HG03025 (cell line): ENCODE results near the gene HINFP.
"Not testable (repeated sequence)": the region's sequence is repeated elsewhere in the genome, so short reads cannot be mapped to it uniquely, and the experiment has no call there.

Experiments
- ATAC-seq: cut with Tn5 transposase; IDR thresholded peaks from one replicate; pipeline ENCODE4 v1.9.1; 2021; ENCODE audit warnings: mild to moderate bottlenecking, moderate library complexity; ENCODE audit not compliant: unreplicated experiment, low FRiP score

HINFP gene

GRCh38 chr11:119116601-119117000 lies 4.8 kb upstream of the HINFP start:
- ATAC-seq = no peak

GRCh38 chr11:119117004-119117706 lies 4.2 kb upstream of the HINFP start:
- ATAC-seq = no peak

- ATAC-seq = no peak
These were observed 3.2 kb upstream of the HINFP start for GRCh38 chr11:119118227-119118626.

- no peak for ATAC-seq
These were observed 2.4 kb upstream of the HINFP start for GRCh38 chr11:119118946-119119345.

- no peak for ATAC-seq
These were observed 757 bp upstream of the HINFP start for GRCh38 chr11:119120639-119121007.

- ATAC-seq = peak; percentile 18
These were observed 388 bp downstream of the HINFP start for GRCh38 chr11:119121811-119122124.

GRCh38 chr11:119125821-119126220 lies 4.4 kb downstream of the HINFP start:
- ATAC-seq = no peak

- ATAC-seq = no peak
These were observed 5.4 kb downstream of the HINFP start for GRCh38 chr11:119126675-119127268.

- ATAC-seq = no peak
These were observed 9.3 kb downstream of the HINFP start for GRCh38 chr11:119130662-119131061.

GRCh38 chr11:119134389-119134978 lies 13.1 kb downstream of the HINFP start:
- ATAC-seq = no peak

- ATAC-seq = not testable (repeated sequence)
These were observed 17.9 kb downstream of the HINFP start for GRCh38 chr11:119139276-119139675.

GRCh38 chr11:119144825-119145486 lies 23.6 kb downstream of the HINFP start:
- ATAC-seq = no peak

- no peak for ATAC-seq
These were observed 24.2 kb downstream of the HINFP start for GRCh38 chr11:119145551-119145950.

- no peak for ATAC-seq
These were observed 26.4 kb downstream of the HINFP start for GRCh38 chr11:119147604-119148333.

- no peak for ATAC-seq
These were observed 27.3 kb downstream of the HINFP start for GRCh38 chr11:119148720-119149017.

GRCh38 chr11:119149018-119149785 lies 27.8 kb downstream of the HINFP start, which contains the start of gene ABCG4:
ABCG4 (plus strand) TSS chr11:119149052; CDS start chr11:119149966, 914 bp downstream.
- ATAC-seq = no peak

GRCh38 chr11:119149786-119150275 lies 28.5 kb downstream of the HINFP start:
- no peak for ATAC-seq

- no peak for ATAC-seq
These were observed 30.7 kb downstream of the HINFP start for GRCh38 chr11:119152043-119152442.

GRCh38 chr11:119152604-119153003 lies 31.2 kb downstream of the HINFP start:
- no peak for ATAC-seq
